Thyroid gland (tissue), 4 donors: ENCODE results near the gene SAPCD1. TPM values are rescaled to one million over a fixed set of nuclear protein-coding genes. Genes with fewer than 3 reads are reported as not detected.

ENCODE experiments used
- DNase-seq, 2 donors: peaks; one replicate each; pipeline ENCODE4 v3.0.0-alpha.2; 2019
- H3K27ac ChIP-seq, 3 donors: fragments of 200-600 bp; sonication (generic); 1 replicate in 2 of 3; 2 replicates in 1 of 3; pipeline ENCODE4 v1.5.1; 2016 to 2019; ENCODE audit warnings: mild to moderate bottlenecking in 1 of 3, moderate library complexity in 1 of 3
- H3K27me3 ChIP-seq: fragments of 200-600 bp; sonication (generic); one replicate; pipeline ENCODE4 v1.5.1; 2019
- H3K36me3 ChIP-seq, 2 donors: fragments of 200-600 bp; sonication (generic); one replicate each; pipeline ENCODE4 v1.5.1; 2016 to 2019
- H3K4me1 ChIP-seq, 2 donors: fragments of 200-600 bp; sonication (generic); one replicate each; pipeline ENCODE4 v1.5.1; 2017 to 2019
- H3K4me3 ChIP-seq, 3 donors: fragments of 200-600 bp; sonication (generic); replicated peaks in 1 of 3; 1 replicate in 2 of 3; 2 replicates in 1 of 3; pipeline ENCODE4 v1.5.1; 2016; ENCODE audit warnings: mild to moderate bottlenecking in 1 of 3
- H3K9me3 ChIP-seq: fragments of 200-600 bp; sonication (generic); one replicate; pipeline ENCODE4 v1.5.1; 2017
- POLR2A ChIP-seq, 2 donors: fragments of 450-650 bp; IDR thresholded peaks; one replicate each; pipeline ENCODE4 v1.6.1; 2017; ENCODE audit warnings: antibody characterized with exemption in 2 of 2, mild to moderate bottlenecking in 2 of 2, moderate library complexity in 1 of 2
- WGBS, 2 donors: methylation state at CpG; one replicate each; pipeline ENCODE4 v1.1.5; 2017; 5-methylcytosine and 5-hydroxymethylcytosine counted together
- intact Hi-C: fragments of 100-400 bp; cut with DNase I; formaldehyde crosslinking; loops from one replicate; pipeline ENCODE4 v1.15.1; 2023
- total RNA-seq, 4 donors: library from RNA; depleted of rRNA; stranded (reverse); fragments of >200 nt; gene quantifications; one replicate each; pipeline ENCODE4 v1.2.3, GENCODE V29; 2016
- TF ChIP-seq, protein P1 (sequence below), 6 experiments: fragments of 200-600 bp in 3 of 6; fragments of 450-650 bp in 3 of 6; sonication (generic) in 3 of 6; IDR thresholded peaks; one replicate each; pipeline ENCODE4 v1.5.1; 2016 to 2019; ENCODE audit warnings: antibody characterized with exemption in 6 of 6, mild to moderate bottlenecking in 2 of 6, inconsistent platforms in 1 of 6, moderate library complexity in 1 of 6

SAPCD1 gene
- total RNA-seq, 4 donors from 2014 or later: 2.0 to 4.2 (median 3.0) TPM; not detected in 1

DNA sequence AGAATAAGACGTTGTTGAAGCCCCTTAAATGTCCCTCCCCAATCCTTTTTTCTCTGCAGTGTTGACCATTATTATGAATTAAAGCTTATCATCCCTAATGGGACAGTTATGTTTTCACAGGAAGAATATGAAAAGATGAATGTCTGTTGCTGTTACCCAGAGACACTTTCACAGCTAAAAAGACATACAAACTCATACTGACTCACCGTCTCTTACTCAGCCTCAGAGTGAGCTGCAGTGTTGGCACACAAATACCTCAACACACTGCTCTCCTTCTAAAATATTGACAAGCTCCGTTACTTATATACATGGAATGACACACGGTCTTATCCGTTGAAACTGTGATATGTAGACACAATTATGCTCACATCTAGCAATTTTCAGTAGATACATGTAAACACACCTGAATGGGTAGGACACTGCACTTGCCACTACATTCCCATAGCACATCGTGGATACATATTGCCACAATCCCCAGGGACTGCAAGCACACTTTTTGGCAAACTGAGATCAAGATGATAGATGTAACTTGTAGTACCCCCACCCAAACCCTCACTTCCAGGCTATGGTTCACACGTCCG lies 9.6 kb upstream of the SAPCD1 start:
- intact Hi-C loops: no loop called here
- WGBS, 2 donors: 73 to 76% methylated on average over 8 of the region's 8 CpGs
- H3K27ac ChIP-seq: no peak overlapping the region

DNA sequence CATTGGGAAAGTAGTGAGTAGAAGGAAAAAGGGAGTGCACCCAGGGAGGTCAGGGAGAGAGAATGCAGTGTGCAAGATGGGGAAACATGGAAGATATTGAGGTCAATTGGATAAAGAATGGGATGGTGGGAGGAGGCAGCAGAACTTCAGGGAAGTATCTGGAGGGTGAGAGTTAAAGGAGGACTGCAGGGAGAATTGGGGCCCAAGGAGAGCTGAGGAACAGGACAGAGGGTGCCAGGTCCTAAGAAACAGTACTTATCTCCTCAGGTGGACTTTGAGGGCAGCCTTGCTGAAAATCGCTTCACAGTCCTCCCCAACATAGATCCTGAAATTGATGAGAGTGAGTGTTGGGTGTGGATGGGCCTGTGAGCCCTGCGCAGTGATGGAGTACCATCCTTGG lies 4.2 kb upstream of the SAPCD1 start:
- no peaks in the 10 kb centered on the region for H3K27me3 ChIP-seq
- intact Hi-C loops: no loop called here
- no peak overlapping the region for H3K27ac ChIP-seq
- no peak for DNase-seq
- WGBS, 2 donors: 90 to 96% methylated on average over 2 of the region's 2 CpGs
- no peaks in the 10 kb centered on the region for H3K36me3 ChIP-seq
- TF ChIP-seq, protein P1, sequence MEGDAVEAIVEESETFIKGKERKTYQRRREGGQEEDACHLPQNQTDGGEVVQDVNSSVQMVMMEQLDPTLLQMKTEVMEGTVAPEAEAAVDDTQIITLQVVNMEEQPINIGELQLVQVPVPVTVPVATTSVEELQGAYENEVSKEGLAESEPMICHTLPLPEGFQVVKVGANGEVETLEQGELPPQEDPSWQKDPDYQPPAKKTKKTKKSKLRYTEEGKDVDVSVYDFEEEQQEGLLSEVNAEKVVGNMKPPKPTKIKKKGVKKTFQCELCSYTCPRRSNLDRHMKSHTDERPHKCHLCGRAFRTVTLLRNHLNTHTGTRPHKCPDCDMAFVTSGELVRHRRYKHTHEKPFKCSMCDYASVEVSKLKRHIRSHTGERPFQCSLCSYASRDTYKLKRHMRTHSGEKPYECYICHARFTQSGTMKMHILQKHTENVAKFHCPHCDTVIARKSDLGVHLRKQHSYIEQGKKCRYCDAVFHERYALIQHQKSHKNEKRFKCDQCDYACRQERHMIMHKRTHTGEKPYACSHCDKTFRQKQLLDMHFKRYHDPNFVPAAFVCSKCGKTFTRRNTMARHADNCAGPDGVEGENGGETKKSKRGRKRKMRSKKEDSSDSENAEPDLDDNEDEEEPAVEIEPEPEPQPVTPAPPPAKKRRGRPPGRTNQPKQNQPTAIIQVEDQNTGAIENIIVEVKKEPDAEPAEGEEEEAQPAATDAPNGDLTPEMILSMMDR (IDR thresholded peaks at IDR 0.05): no peak
- TF ChIP-seq POLR2A (IDR thresholded peaks at IDR 0.05): no peak
- H3K4me1 ChIP-seq: no peaks in the 10 kb centered on the region
- no peak overlapping the region for H3K4me3 ChIP-seq
- no peaks in the 10 kb centered on the region for H3K9me3 ChIP-seq

More for the DNA sequence above, 9.6 kb upstream of the SAPCD1 start:
- Histone ChIP-seq H3K36me3 (no peaks in the 10 kb centered on the region), H3K27me3 (no peaks in the 10 kb centered on the region), H3K4me3 (no peak overlapping the region), H3K4me1 (no peaks in the 10 kb centered on the region), H3K9me3 (no peaks in the 10 kb centered on the region)
- DNase-seq: no peak
- TF ChIP-seq POLR2A (IDR thresholded peaks at IDR 0.05): no peak
- TF ChIP-seq, protein P1 (IDR thresholded peaks at IDR 0.05): no peak

DNA sequence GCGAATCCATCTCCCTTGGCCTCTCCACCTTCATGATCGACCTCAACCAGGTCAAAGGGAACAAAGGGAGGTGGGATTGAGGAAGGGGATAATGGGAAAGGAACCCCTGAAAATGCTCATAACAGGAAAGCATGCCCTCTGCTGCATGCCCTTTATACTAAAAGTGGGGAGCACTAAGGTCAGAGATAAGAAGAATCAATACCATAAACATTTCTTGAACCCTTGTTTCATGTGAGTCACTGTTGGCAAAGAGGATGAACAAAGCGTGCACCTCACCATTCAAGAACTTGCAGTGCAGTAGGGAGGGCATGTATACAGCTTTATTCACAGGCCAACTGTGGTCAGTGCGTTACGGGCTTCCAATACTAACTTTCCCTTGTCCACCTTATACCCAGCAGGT lies 1.7 kb upstream of the SAPCD1 start:
- 93 to 98% methylated on average over 5 of the region's 5 CpGs for WGBS, 2 donors
- intact Hi-C loops: no loop called here
- H3K36me3 ChIP-seq: no peaks in the 10 kb centered on the region
- no peak overlapping the region for H3K27ac ChIP-seq
- H3K4me3 ChIP-seq: no peak overlapping the region
- H3K9me3 ChIP-seq: no peaks in the 10 kb centered on the region
- H3K27me3 ChIP-seq: no peaks in the 10 kb centered on the region
- TF ChIP-seq, protein P1 (IDR thresholded peaks at IDR 0.05): no peak
- no peaks in the 10 kb centered on the region for H3K4me1 ChIP-seq
- no peak for DNase-seq

DNA sequence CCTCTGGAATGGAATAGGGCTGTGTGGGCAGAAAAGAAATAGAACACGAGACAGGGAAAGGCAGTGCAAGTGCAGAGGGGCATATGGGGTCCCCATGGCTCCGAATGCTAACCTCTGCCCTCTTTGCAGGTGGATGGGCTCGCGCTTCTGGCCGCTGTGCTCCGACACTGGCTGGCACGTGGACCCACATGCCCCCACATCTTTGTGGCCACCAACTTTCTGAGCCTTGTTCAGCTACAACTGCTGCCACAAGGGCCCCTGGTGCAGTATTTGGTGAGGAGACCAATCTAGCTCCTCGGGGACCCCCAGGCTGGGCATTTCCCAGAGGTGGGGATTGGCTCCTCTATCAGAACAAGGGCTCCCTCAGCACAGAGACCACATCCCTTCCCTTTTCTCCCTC lies 1.1 kb upstream of the SAPCD1 start:
- H3K9me3 ChIP-seq: no peaks in the 10 kb centered on the region
- H3K36me3 ChIP-seq: no peaks in the 10 kb centered on the region
- no peaks in the 10 kb centered on the region for H3K27me3 ChIP-seq
- intact Hi-C loops: no loop called here
- no peaks in the 10 kb centered on the region for H3K4me1 ChIP-seq
- no peak overlapping the region for H3K4me3 ChIP-seq
- no peak overlapping the region for H3K27ac ChIP-seq
- TF ChIP-seq POLR2A (IDR thresholded peaks at IDR 0.05): no peak
- TF ChIP-seq, protein P1 (IDR thresholded peaks at IDR 0.05): no peak
- 95 to 96% methylated on average over 7 to 8 of the region's 8 CpGs for WGBS, 2 donors
- DNase-seq: no peak

DNA sequence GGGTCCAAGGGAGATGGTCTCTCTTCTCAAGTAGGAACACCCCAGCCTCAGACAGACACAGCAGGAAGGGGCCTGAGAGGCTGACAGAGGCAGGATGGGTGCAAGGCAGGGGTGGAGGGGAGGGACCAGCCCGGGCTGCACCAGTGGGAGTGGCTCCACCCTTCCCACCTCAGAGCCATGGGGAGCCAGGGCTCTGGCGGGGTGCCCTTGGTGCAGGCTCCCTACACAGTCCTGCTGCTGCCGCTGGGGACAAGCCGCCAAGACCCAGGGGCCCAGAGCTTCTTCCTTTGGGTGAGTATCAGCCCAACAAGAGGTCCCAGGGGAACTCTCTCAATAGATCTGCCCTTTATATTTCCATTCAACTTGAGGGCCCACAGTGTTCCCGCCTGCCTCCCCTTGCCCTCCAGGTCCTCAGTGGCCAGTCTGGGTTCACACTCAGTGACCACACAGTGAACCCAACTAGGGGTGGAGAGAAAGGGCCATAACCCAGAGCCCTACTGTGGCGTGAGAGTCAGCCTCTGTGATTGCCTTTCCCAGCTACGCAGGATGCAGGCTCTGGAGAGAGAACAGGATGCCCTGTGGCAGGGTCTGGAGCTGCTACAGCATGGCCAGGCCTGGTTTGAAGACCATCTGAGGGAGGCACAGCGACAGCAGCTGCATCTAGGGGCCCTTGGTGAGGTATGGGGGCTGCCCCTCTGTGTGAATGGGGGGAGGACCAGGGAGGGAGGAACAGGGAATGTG lies 592 bp downstream of the SAPCD1 start:
- intact Hi-C loops: no loop called here
- 68 to 78% methylated on average over 4 to 5 of the region's 8 CpGs for WGBS, 2 donors
- Histone ChIP-seq H3K36me3 (no peaks in the 10 kb centered on the region), H3K4me1 (no peaks in the 10 kb centered on the region), H3K27me3 (no peaks in the 10 kb centered on the region), H3K9me3 (no peaks in the 10 kb centered on the region), H3K27ac (no peak overlapping the region), H3K4me3 (no peak overlapping the region)
- DNase-seq: no peak
- TF ChIP-seq POLR2A (IDR thresholded peaks at IDR 0.05): no peak
- TF ChIP-seq, protein P1 (IDR thresholded peaks at IDR 0.05): no peak
